Endodermal cell (in vitro differentiated cells): ENCODE measurements around the gene ERCC6L. TPM values are rescaled to one million over a fixed set of nuclear protein-coding genes. Genes with fewer than 3 reads are reported as not detected.
"Not testable (repeated sequence)": the region's sequence is repeated elsewhere in the genome, so short reads cannot be mapped to it uniquely, and the experiment has no call there.

Experiments used
- DNase-seq: peaks from one replicate; pipeline ENCODE4 v3.0.0-alpha.2; 2017
- H3K27ac ChIP-seq: 2 replicates; pipeline ENCODE4 v1.5.1; 2013; ENCODE audit warnings: mild to moderate bottlenecking, low read depth, low read length, moderate library complexity
- H3K27me3 ChIP-seq: 2 replicates; pipeline ENCODE4 v1.6.1; 2013; ENCODE audit warnings: mild to moderate bottlenecking, low read length, moderate library complexity; ENCODE audit not compliant: insufficient read depth, control insufficient read depth, poor library complexity, severe bottlenecking
- H3K36me3 ChIP-seq: 2 replicates; pipeline ENCODE4 v1.7.0; 2013; ENCODE audit warnings: mild to moderate bottlenecking, low read length, moderate library complexity; ENCODE audit not compliant: control insufficient read depth, insufficient read depth
- H3K4me1 ChIP-seq: one replicate; pipeline ENCODE4 v1.7.0; 2013; ENCODE audit warnings: low read length; ENCODE audit not compliant: control insufficient read depth, insufficient read depth
- H3K4me3 ChIP-seq: 2 replicates; pipeline ENCODE4 v1.5.1; 2013; ENCODE audit warnings: mild to moderate bottlenecking, low read length, moderate library complexity
- H3K9ac ChIP-seq: 2 replicates; pipeline ENCODE4 v1.6.1; 2013; ENCODE audit warnings: mild to moderate bottlenecking, low read length, moderate library complexity; ENCODE audit not compliant: poor library complexity, severe bottlenecking; ENCODE audit errors: extremely low read depth
- H3K9me3 ChIP-seq: 2 replicates; pipeline ENCODE4 v1.6.1; 2013; ENCODE audit warnings: mild to moderate bottlenecking, low read length, moderate library complexity; ENCODE audit not compliant: control insufficient read depth
- H3K27ac Mint-ChIP-seq: 2 replicates; pipeline ENCODE4 v1.8.0; 2020; ENCODE audit warnings: mixed read lengths
- H3K27me3 Mint-ChIP-seq: 2 replicates; pipeline ENCODE4 v1.8.0; 2021; ENCODE audit warnings: mild to moderate bottlenecking, mixed read lengths; ENCODE audit not compliant: insufficient read depth
- H3K36me3 Mint-ChIP-seq: 2 replicates; pipeline ENCODE4 v1.8.0; 2020; ENCODE audit warnings: low read depth, mixed read lengths
- H3K4me1 Mint-ChIP-seq: 2 replicates; pipeline ENCODE4 v1.8.0; 2020; ENCODE audit warnings: mixed read lengths
- H3K4me3 Mint-ChIP-seq: 2 replicates; pipeline ENCODE4 v1.8.0; 2020; ENCODE audit warnings: mild to moderate bottlenecking, moderate library complexity, mixed read lengths
- H3K9me3 Mint-ChIP-seq: 2 replicates; pipeline ENCODE4 v1.8.0; 2020; ENCODE audit warnings: mild to moderate bottlenecking, mixed read lengths
- CTCF ChIP-seq: fragments of 200-600 bp; sonication (generic); conservative IDR thresholded peaks from 2 replicates; pipeline ENCODE4 v1.5.0; 2021; ENCODE audit warnings: antibody characterized with exemption, mild to moderate bottlenecking
- WGBS, 2 experiments: methylation state at CpG; one replicate each; pipeline versions ENCODE4 v1.1.5 to v1.1.7; 2013; ENCODE audit warnings: missing lambda C conversion rate in 2 of 2, mixed read lengths in 1 of 2; ENCODE audit not compliant: insufficient coverage in 1 of 2, insufficient read length in 1 of 2; 5-methylcytosine and 5-hydroxymethylcytosine counted together
- total RNA-seq, 2 donors: library from RNA; stranded (reverse); fragmentation: NEBNext Ultra II Directional in 1 of 2; extraction: Animal tissue kit (Norgen Biotek cat#: 25700) in 1 of 2; gene quantifications; 2 replicates in 1 of 2; 3 replicates in 1 of 2; pipeline ENCODE4 v1.2.1, GENCODE V29; 2021

ERCC6L gene
- total RNA-seq, 2 donors from 2014 or later = 11.3 to 17.9 TPM

DNA sequence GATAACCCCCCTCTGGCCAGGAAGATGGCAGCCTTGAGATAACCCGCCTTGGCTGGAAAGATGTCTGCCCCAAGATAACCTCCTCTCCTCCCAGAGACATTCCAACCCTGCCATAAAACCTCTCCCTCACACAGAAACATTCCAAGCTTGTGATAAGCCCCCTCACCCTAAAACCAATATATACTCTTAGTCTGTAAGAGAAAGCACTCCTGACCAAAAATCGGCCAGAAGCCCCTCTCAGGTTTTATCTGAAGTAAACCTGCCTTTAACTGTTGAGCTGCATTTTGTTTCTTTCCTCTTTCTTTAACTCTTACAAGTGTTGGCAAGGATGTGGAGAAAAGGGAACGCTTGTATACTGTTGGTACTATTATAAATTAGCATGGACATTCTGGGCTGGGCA, 8.5 kb downstream of the ERCC6L start:
- Mint-ChIP-seq H3K4me3 (no peak overlapping the region), H3K36me3 (peaks cover 44% of the 10 kb centered on the region), H3K4me1 (no peaks in the 10 kb centered on the region), H3K9me3 (peaks cover 31% of the 10 kb centered on the region), H3K27me3 (no peaks in the 10 kb centered on the region), H3K27ac (no peak overlapping the region)
- Histone ChIP-seq H3K9me3 (peaks cover 45% of the 10 kb centered on the region), H3K9ac (no peak overlapping the region), H3K27ac (no peak overlapping the region), H3K4me1 (no peaks in the 10 kb centered on the region), H3K4me3 (no peak overlapping the region), H3K36me3 (peaks cover 26% of the 10 kb centered on the region), H3K27me3 (no peaks in the 10 kb centered on the region)
- no peak for TF ChIP-seq CTCF
- no peak for DNase-seq
- 100% methylated on average over 3 of the region's 3 CpGs; no CpG with 5 or more reads in 1 of the 2 experiments for WGBS, 2 experiments

GRCh38 chrX:72220375-72220774, 18.5 kb downstream of the ERCC6L start:
- H3K27ac Mint-ChIP-seq, H3K4me3 Mint-ChIP-seq, H3K4me3 ChIP-seq, DNase-seq, H3K4me1 Mint-ChIP-seq, H3K27me3 ChIP-seq, H3K36me3 ChIP-seq, H3K9ac ChIP-seq, H3K27me3 Mint-ChIP-seq, H3K27ac ChIP-seq, H3K4me1 ChIP-seq: not testable (repeated sequence)
- H3K9me3 ChIP-seq = peaks cover 38% of the 10 kb centered on the region
- peaks cover 46% of the 10 kb centered on the region for H3K9me3 Mint-ChIP-seq
- 100% methylated on average over 3 of the region's 3 CpGs; no CpG with 5 or more reads in 1 of the 2 experiments for WGBS, 2 experiments
- peaks cover 43% of the 10 kb centered on the region for H3K36me3 Mint-ChIP-seq

- Histone ChIP-seq H3K9me3 (peaks cover 25% of the 10 kb centered on the region), H3K27me3 (no peaks in the 10 kb centered on the region), H3K4me3 (no peak overlapping the region), H3K9ac (no peak overlapping the region), H3K4me1 (no peaks in the 10 kb centered on the region), H3K36me3 (peaks cover 6% of the 10 kb centered on the region), H3K27ac (no peak overlapping the region)
- Mint-ChIP-seq H3K4me3 (no peak overlapping the region), H3K4me1 (no peaks in the 10 kb centered on the region), H3K36me3 (peaks cover 39% of the 10 kb centered on the region), H3K27me3 (no peaks in the 10 kb centered on the region), H3K9me3 (peaks cover 61% of the 10 kb centered on the region), H3K27ac (no peak overlapping the region)
- WGBS, 2 experiments = 100% methylated on average over 1 of the region's 1 CpG; no CpG with 5 or more reads in 1 of the 2 experiments
- no peak for DNase-seq
- no peak for TF ChIP-seq CTCF
These were observed 21.9 kb downstream of the ERCC6L start for GRCh38 chrX:72216973-72217372.
